GM21619 (cell line): ENCODE data around the gene HP.

ENCODE experiments used
- ATAC-seq: cut with Tn5 transposase; IDR thresholded peaks from one replicate; pipeline ENCODE4 v1.9.1; 2021; ENCODE audit not compliant: unreplicated experiment

Gene HP

GRCh38 chr16:72085002-72085401 is 30.7 kb downstream of the HP start:
- no peak for ATAC-seq

GRCh38 chr16:72091217-72091616 is 36.9 kb downstream of the HP start:
- ATAC-seq = no peak

- no peak for ATAC-seq
These were observed 38.6 kb downstream of the HP start for GRCh38 chr16:72092832-72093447.

GRCh38 chr16:72093448-72094265 is 39.4 kb downstream of the HP start, which contains the start of the genes DHX38 and TXNL4B:
TSS of gene DHX38 (plus strand) at chr16:72093847. CDS start at chr16:72096158, 2,311 bp downstream.
TSS of gene TXNL4B (minus strand) at chr16:72093620. CDS start at chr16:72090749, 2,871 bp downstream.
- ATAC-seq = peak; percentile 97

- no peak for ATAC-seq
These were observed 39.9 kb downstream of the HP start for GRCh38 chr16:72094266-72094610.

GRCh38 chr16:72098936-72099335 is 44.6 kb downstream of the HP start:
- ATAC-seq = no peak

GRCh38 chr16:72099377-72099818 is 45.1 kb downstream of the HP start:
- peak; percentile 75 for ATAC-seq

GRCh38 chr16:72101195-72101594 is 46.9 kb downstream of the HP start:
- ATAC-seq = no peak

GRCh38 chr16:72104905-72105304 is 50.6 kb downstream of the HP start:
- no peak for ATAC-seq

GRCh38 chr16:72105978-72106377 is 51.7 kb downstream of the HP start:
- no peak for ATAC-seq

- no peak for ATAC-seq
These were observed 53.1 kb downstream of the HP start for GRCh38 chr16:72107371-72107770.

- no peak for ATAC-seq
These were observed 54.2 kb downstream of the HP start for GRCh38 chr16:72108353-72109102.

GRCh38 chr16:72109300-72109699 is 55.0 kb downstream of the HP start:
- ATAC-seq = no peak

GRCh38 chr16:72109966-72110530 is 55.7 kb downstream of the HP start:
- ATAC-seq = no peak
